Fibroblast of skin of scalp (primary cell): ENCODE measurements around the gene RGS3.
A peak's percentile ranks its signal among the peaks of the same experiment; 100 is the strongest.

Source experiments
- DNase-seq: peaks from one replicate; pipeline ENCODE4 v3.0.0-alpha.2; 2013

Gene RGS3

DNA sequence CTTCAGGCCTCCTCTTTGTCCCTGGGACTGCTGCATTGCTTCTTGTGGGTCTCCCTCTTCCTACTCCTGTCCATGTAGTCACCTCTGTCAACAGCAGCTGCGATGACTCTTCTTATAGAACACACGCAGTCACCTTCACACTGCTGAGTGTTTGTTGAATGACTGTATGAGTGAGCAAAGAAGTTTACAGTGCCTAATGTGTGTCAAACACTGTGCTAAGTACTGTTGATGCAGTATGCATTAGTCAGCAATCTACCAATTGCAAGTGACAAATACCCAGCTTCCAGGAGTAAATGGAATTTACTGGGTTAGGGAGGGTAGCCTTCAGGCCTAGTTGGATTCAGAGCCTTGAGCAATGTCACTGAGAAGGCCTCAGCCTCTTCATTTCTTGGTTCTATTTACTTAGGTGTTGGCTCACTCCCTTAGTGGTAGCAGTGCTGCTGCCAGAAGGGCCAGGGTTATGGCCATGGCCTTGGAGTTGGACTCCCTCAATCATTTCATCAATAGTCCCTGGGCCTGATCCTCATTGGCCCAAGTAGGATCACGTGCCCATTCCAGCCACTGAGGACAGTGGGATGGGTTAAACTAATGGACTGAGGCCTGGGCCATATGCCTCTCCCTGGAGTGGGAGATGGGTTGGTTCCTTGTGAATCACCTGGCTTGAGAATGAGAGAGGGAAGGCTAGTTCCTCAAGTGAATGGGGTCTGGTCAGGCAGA is 93.5 kb downstream of the RGS3 start:
- DNase-seq: no peak

- peak; percentile 21 for DNase-seq
These were observed 95.3 kb downstream of the RGS3 start for GRCh38 chr9:113558632-113559502.

- DNase-seq: no peak
These were observed 96.6 kb downstream of the RGS3 start for GRCh38 chr9:113559834-113560800.

DNA sequence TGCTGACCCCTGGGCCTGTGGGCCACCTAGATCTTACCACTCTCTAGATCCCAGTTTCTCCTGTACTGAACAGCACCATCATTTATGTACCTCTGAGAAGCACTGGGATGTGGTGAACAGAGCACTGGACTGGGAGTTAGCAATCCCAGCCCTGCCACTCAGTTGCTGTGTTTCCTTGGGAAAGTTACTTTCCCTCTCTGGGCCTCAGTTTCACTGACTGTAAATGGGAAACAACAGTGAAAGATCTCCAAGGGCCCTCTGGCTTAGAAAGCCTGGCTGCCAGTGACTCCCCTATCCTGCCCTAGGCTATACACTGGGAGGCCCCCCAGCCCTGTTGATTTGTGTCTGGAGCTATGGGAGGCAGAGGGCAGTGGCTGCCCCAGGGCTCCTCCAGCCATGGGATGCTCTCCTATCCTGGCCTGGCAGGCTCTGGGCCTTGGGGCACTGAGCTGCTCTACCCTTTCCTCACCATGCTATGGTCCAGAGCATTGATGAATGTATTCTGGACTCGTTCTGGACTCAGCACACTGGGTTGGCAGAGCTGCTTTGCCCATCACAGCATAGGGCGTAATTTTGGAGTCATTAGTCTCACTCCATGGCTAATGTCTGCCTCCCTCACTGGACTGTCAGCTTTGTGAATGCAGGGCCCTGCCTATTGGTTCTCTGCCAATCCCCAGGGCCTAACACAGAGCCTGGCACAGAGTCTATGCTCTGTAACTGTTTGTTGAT is 99.3 kb downstream of the RGS3 start:
- no peak for DNase-seq

DNA sequence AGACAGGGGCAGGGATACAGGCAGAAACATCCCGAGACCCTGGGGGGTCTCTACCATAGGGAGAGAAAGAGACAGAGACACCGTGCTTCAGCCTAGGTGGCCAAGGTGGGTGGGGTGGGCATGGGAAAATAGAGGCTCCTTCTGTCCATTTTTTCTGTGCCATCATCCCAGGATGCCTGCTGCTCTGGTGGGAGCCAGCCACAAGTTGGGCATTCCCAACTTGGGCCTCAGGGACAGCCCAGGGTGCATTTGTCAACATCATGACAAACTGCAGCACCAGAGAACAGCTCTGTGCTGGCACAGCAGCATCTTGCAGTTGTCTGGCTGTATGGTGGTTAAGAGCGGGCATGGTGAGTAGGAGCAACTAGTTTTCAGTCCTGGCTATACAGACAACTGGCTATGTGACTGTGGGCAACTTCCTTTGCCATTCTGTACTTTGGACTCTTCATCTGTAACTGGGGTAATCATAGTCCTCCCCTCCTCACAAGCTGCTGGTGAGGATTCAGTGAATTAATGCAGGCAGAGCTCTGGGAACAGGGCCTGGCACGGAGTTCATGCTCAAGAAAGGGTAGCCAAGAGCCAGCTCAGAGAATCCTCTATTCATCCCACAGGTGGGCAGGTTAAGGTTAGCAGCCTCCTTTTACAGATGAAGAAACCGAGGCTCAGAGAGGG is 100.4 kb downstream of the RGS3 start:
- DNase-seq: no peak

GRCh38 chr9:113564498-113565237 is 101.1 kb downstream of the RGS3 start:
- DNase-seq: peak; percentile 83

- no peak for DNase-seq
These were observed 102.6 kb downstream of the RGS3 start for GRCh38 chr9:113566016-113566711.

DNA sequence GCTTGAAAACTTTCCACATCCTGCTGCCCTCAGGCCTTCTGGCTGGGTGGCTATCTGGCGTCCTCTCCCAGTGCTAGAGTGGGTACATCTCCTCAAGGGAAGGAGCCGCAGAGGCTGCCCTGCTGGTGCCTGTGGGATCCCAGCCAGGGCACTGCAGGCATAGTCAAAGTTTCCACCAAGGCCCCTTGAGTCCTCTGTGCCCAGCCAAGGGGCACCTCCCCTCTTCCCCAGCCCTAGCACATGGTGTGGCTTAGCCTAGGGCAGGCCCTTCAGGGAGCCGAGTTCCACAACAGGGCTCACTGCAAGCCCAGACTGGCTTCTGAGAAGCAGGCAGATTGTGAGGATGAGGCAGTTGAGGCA is 103.2 kb downstream of the RGS3 start:
- no peak for DNase-seq

DNA sequence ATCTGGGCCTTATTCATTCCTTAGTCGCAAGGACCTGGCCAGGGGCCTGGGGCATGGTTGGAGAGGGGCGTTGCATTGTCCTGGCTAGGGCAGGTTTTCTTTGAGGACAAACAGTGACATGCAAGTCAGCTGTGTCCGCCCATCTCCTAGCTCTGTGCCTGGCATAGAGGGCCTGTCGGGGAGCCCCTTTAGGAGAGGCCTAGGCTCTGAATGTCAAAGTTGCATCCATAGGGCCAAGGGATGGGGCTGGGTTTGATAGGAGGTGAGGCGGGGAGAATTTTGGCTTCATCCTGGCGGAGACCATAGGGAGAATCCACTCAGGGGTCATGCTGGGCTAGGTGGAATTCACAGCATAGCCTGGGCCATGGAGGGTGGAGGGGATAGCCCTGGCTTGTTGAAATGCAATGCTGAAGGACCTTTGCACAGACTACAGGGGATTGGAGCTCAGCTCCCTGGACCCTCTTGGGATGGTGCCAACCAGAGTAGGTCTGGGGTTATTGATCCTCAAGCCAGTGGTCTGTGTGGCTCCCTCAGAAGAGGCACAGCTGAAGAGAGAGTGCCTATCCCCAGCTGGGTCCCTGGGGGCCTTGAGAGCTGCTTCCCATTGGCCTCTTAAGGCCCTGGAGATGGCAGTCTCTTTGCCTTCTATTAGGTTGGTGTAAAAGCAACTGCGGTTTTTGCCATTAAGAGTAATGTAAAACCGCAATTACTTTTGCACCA is 104.0 kb downstream of the RGS3 start:
- no peak for DNase-seq

DNA sequence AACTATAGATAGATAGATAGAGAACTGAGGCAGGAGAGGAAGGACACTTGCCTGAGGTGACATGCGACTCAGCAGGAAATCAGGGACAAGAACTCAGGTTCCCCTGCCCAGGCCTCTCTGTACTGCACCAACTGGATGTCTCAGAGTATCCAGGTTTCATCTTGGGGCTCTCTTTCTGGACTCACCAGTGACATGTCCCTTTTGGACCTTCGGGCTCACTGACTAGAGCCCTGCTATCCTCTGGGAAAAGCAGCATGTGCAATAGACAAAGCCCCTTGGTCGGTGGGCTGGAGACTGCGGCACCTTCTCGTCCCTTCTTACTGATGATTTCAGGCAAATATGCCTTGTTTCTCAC is 104.5 kb downstream of the RGS3 start:
- no peak for DNase-seq

DNA sequence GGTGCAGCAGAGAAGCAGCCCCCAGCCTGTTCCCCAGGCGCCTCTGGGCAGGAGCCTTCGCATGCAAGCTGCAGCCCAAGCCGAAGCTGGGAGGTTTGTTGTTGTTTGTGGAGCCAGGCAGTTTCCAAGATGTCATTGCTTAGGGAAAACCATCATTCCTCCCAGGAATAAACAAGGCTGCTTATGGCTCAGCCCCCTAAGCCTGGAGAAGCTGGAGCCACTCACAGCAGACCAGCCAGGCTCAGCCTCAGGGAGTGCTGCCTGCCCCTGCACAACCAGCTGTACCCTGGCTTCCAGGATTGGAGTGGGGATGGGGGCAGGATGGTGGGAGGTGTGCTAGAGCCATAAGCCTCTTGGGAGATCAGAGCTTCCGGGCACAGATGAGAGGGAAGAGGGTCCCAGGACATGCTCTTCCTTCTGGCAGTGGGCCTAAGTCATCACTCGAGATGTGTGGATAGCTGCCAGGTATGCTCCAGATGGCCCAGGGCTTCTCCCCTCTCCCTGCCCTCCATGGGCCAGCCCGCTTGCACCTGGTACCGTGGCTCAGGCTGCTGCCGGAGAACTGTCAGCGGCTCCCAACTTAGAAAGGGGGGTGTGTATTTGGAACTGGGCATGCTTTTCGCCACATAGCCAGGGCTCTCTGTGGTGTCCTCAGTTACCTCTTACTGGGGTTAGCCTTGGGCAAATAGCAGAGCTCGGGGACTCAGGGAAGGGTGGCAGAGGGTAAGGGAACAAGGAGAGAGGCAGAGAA is 105.2 kb downstream of the RGS3 start:
- DNase-seq: no peak

- DNase-seq: no peak
These were observed 106.0 kb downstream of the RGS3 start for GRCh38 chr9:113569472-113570060.

DNA sequence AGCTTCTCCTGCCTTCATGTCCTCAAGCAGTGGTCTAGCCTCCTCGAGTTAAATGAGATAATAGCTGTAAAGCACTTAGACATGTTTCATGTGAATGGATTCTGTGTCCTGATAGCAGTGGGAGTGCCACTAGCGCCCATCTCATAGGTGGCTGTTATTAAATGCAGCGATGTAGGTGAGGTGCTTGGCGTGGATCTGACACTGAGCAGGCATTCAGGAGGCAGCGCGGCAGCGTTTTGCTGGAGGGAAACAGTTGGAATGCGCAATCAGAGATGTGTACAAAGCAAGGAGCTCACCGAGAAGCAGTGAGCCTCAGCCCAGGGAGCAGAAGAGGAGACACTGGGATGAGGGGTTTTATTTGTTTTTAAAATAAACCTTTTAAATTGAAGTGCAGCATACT is 106.6 kb downstream of the RGS3 start:
- DNase-seq: no peak

- DNase-seq: no peak
These were observed 107.5 kb downstream of the RGS3 start for GRCh38 chr9:113570749-113571711.

GRCh38 chr9:113572076-113572861 is 108.7 kb downstream of the RGS3 start:
- no peak for DNase-seq
